GM21723 (cell line): ENCODE results near the gene LIPI.
"Not testable (repeated sequence)": the region's sequence is repeated elsewhere in the genome, so short reads cannot be mapped to it uniquely, and the experiment has no call there.

Experiments
- ATAC-seq: cut with Tn5 transposase; IDR thresholded peaks from one replicate; pipeline ENCODE4 v1.9.1; 2021; ENCODE audit warnings: mild to moderate bottlenecking, moderate library complexity; ENCODE audit not compliant: unreplicated experiment

The LIPI gene

GRCh38 chr21:14075346-14076142 lies 135.2 kb downstream of the LIPI start:
- no peak for ATAC-seq

- ATAC-seq = no peak
Measured at GRCh38 chr21:14074177-14074576, 136.6 kb downstream of the LIPI start.

DNA sequence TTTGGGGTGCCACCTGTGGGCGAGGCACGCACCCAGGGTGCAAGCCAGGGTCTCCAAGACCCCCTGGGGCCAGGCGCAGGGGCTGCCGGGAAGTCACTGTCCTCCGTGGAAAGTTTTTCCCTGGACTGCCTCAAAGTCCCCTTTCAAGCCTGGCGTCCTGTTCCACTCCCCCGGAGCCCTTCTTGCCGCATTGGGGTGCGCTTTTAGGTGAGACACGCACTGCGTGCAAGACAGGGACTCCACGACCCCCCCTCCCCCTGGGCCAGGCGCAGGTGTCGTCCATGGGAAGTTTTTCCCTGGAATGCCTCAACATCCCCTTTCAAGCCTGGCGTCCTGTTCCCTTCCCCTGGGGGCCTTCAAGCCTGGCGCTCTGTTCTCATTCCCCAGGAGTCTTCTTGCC lies 137.1 kb downstream of the LIPI start:
- ATAC-seq = no peak

DNA sequence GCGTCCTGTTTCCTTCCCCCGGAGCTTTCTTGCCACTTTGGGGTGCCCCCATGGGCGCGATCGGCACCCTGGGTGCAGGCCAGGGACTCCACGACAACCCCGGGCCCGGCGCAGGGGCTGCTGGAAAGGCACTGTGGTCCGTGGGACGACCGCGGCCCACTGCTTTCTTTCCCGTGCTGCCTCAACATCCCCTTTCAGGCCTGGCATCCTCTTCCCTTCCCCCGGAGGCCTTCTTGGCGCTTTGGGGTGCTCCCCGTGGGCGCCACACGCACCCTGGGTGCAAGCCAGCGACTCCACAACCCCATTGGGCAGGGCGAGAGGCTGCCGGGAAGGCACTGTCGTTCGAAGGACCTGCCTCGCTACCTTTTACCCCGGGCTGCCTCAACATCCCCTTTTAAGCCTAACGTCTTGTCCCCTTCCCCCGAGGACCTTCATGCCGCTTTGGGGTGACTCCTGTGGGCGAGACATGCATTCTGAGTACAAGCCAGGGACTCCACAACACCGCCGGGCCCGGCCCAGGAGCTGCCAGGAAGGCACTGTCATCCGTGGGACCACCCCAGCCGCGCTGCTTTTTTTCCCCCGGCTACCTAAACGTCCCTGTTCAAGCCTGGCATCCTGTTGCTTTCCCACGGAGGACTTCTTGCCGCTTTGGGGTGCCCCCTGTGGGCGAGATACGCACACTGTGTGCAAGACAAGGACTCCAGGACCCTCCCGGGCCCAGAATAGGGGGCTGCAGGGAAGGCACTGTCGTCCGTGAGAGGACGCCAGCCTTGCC lies 137.8 kb downstream of the LIPI start:
- no peak for ATAC-seq

GRCh38 chr21:14071902-14072734 lies 138.6 kb downstream of the LIPI start:
- ATAC-seq = no peak

GRCh38 chr21:14070968-14071367 lies 139.8 kb downstream of the LIPI start:
- no peak for ATAC-seq

DNA sequence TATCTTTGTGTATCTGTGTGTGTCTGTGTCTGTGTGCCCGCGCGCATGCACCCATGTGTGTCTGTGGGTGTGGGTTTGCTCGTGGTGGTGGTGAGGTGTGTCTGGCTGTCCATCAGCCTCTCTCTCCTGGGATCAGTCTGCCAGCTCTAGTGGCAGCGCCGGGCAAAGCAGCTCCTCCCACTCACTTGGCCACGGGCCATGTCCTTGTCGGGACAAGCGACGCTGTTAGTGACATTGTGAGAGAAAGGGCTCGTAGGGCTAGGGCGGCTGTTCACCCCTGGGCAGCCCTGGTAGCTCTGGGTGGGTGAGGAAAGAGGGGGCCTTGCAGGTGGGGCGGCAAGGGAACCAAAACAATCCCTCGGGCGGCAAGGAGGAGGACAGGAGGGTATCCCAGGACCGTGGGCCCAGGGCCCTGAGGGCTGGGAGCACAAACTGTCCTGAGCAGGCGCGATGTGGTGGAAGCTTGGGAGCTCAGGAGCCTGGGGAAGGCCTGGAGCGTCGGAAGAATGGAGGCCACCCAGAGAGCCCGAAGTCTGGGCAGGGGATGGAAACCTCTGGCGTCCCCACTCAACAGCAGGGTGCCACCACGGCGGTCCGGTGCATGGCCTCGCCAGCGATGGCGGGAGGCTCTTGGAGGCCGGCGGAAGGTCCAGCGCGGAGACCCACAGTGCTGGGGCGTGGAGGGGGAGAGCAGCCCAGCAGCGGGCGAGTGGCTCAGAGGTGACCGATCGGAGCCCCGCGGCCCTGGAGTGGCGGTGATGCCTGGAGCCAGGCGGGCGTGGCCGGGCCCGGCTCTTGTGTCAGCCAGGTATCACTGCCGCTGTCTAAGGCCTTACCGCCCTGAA lies 140.5 kb downstream of the LIPI start:
- ATAC-seq = no peak

DNA sequence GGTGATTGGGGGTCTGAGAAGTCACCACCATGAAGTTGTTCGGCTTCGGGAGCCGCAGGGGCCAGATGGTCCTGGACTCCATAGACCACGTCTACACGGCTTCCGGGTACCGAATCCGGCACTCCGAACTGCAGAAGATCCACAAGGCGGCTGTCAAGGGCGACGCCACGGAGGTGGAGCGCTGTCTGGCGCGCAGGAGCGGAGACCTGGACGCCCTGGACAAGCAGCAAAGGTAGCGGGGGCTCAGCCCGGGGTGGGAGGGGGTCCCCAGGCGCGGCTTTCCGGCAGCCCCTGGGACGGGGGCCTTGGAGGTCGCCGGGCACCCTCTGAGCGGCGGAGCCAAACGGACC lies 146.5 kb downstream of the LIPI start:
- ATAC-seq = no peak

DNA sequence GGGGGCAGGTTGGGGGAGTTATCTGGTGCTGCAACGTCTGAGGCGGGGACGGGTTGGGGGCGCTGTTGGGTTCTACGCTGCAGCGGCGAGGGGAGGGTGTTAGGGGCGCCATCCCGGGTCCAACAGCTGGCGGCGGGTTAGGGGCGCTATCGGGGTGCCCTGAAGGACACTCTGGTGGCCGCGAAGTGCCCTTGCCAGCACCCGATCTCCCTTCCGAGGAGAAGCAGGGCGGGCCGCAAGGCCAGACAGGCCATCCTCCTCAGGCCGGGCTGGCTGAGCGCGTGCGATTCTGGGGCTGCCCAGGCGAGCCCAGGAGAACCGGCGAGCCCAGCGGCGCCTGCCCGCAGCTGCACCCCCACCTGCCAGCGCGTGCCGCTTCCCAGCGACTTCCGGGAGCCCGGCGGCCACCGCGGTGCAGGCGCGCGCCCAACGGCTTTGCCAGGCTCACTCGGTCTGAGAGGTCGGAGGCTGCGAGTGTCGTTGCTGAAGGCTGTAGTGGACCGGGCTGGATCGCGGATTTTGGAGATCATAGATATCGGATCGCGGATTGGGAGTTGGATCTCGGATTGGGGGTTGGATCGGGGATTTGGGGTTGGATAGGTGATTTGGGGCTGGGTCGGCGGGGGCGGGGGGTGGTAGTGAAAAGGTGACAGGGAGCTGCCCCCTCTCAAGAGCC lies 147.0 kb downstream of the LIPI start:
- not testable (repeated sequence) for ATAC-seq

GRCh38 chr21:14062684-14063083 lies 148.1 kb downstream of the LIPI start:
- ATAC-seq = not testable (repeated sequence)

DNA sequence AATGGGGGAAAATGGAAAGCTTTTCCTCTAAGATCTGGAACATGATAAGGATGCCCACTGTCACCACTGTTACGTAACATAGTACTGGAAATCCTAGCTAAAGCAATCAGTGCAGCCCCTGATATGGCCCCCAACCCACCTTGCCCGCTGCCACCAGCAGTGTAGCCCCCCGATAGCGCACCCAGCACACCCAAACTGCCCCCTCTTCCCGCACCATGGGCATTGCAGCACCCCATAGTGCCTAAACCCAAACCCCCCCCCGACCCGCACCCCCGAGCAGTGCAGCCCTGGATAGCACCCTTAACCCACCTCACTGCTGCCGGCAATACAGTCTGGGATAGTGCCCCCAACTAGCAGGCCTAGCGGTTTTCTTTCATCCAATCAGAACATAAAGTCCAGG lies 148.9 kb downstream of the LIPI start:
- not testable (repeated sequence) for ATAC-seq

GRCh38 chr21:14058995-14059627 lies 151.6 kb downstream of the LIPI start:
- ATAC-seq = not testable (repeated sequence)
